Mesangial cell (primary cell): Measurements from ENCODE around the gene INAFM1. TPM values are rescaled to one million over a fixed set of nuclear protein-coding genes. Genes with fewer than 3 reads are reported as not detected.

Experiments
- total RNA-seq: library from RNA; depleted of rRNA; stranded (reverse); fragments of >200 nt; gene quantifications from 2 replicates; pipeline ENCODE4 v1.2.3, GENCODE V29; 2015

The INAFM1 gene
- 5.2 and 12.4 TPM in 2 replicates for total RNA-seq

DNA sequence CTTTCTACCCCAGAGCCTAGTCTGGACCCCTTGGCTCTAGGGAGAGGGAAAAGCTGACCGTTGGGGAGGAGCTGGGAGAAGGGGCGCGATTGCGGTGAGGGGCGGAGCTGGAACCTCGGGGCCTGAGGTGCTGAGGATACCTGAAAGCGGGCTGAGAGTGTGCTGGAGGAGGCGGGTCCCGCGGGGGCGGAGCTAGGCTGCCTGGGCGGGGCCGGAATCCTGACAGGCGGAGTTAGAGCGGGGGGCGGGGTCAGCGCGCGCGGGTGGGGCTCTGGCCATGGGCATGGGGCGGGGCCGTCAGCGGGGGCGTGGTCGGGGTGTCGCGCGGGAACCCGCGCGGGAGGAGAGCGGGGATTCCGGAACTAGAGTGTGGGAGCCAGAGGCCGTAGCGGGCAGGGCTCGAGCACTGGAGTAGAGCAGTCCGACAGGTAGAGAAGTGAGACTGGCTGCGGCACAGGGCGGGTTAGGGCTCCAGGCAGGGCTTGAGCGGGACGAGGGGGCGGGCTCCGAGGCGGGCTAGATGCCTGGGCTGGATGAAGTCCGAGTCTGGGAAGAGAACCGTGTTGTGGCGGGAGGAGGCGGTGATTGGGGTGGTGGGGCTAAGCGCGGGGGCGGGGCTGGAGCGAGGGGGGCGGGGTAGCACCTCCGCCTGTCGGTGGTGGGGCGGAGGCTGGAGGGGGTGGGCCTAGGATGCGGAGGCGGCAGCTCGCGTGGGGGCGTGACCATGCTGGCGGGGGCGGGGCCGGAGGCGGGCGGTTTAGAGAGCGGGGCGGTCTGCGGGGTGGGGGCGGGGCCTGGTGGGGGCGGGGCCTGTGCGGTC is at the start of gene INAFM1:
TSS of gene INAFM1 (plus strand) at position 815 of the 820 bp plus-strand sequence. CDS start 35 bp downstream, outside the sequence.

DNA sequence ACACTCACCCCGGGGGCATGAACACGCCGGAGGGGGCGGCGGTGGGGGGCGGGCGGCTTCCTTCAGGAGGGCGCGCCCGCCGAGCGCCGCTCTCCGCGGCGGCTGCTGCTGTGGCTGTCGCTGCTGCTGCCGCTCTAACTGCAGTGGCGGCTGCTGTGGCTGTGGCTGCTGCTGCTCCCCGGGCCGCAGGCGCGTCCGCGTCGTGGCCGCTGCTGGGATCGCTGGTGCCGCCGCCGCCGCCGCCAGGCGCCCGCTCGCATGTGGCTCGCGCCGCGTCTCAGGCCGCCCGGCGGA is 43.8 kb upstream of the INAFM1 start, which contains the start of gene BBC3:
TSS of gene BBC3 (minus strand) at position 279 of the 294 bp plus-strand sequence. CDS start 2,768 bp downstream, outside the sequence.

DNA sequence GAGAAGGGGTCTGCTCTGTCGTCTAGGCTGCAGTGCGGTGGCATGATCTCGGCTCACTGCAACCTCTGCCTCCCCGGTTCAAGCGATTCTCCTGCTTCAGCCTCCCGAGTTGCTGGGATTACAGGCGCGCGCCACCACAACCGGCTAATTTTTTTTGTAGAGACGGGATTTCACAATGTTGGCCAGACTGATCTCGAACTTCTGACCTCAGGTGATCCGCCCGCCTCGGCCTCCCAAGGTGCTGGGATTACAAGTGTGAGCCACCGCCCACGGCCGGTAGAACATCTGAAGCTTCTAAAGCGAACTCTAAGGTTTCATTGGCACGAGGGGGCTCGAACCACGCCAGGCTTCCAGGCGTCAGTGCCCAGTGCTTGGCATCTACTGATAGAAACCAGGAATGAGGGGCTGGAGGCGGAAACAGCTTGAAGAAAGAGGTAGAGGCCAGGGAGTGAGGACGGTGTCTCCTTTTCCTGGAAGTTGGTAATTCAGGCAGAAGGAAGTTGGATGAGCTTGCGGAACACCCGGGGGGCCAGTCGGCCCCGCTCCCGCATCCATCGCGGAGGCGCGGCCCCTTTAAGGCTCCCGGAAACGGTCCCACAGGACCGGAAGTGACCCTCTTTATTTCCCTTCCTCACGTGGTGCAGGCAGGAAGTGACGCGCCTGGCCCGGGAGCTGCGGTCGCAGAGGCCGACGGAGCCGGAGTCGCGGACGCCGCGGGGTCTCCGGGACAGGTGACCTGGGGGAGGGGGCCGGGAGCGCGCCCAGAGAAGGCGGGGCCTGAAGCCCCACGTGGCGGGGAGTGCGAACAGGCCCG is 18.6 kb upstream of the INAFM1 start, which contains the start of gene CCDC9:
TSS of gene CCDC9 (plus strand) at position 647 of the 814 bp plus-strand sequence. CDS start 1,876 bp downstream, outside the sequence.

DNA sequence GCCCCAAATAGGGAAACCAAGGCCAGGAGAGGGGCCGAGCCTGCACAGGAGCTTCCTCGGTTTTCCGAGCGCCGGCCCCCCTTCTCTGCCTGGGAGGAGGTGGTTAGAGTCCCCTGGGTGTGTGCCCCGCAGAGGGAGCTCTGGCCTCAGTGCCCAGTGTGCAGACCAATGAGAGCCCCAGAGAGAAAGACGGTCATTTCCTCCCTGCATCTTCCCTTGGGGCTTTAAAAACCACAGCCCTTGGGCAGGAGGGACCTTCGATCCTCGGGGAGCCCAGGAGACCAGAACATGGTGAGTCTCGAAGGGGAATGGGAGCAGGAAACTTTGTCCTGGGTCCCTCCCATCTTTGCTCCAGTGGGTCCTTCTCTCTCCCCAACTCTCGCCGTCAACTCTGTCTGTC is 34.9 kb downstream of the INAFM1 start, which contains the start of gene C5AR1:
TSS of gene C5AR1 (plus strand) at position 254 of the 400 bp plus-strand sequence. CDS start at position 289, 35 bp downstream.

Other genes with a start within 250 kb of the INAFM1 start
- gene TMEM160, start 226.3 kb upstream of the INAFM1 start, total RNA-seq = 64.3 and 83.3 TPM in 2 replicates
- 24.0 and 25.1 TPM in 2 replicates for gene ZC3H4, start 161.1 kb upstream of the INAFM1 start, total RNA-seq
- 93.0 and 187 TPM in 2 replicates for gene SAE1, start 144.1 kb upstream of the INAFM1 start, total RNA-seq
- 14.0 and 26.6 TPM in 2 replicates for gene BBC3, start 43.7 kb upstream of the INAFM1 start, total RNA-seq
- gene CCDC9, start 18.4 kb upstream of the INAFM1 start, total RNA-seq = 9.0 and 10.9 TPM in 2 replicates
- not detected in 2 replicates for gene C5AR1, start 35.0 kb downstream of the INAFM1 start, total RNA-seq
- gene C5AR2, start 57.3 kb downstream of the INAFM1 start, total RNA-seq = not detected in 2 replicates
- gene DHX34, start 74.4 kb downstream of the INAFM1 start, total RNA-seq = 16.8 and 18.9 TPM in 2 replicates
- 6.0 and 12.4 TPM in 2 replicates for gene MEIS3, start 144.6 kb downstream of the INAFM1 start, total RNA-seq
- gene SLC8A2, start 197.0 kb downstream of the INAFM1 start, total RNA-seq = not detected in 2 replicates
- gene KPTN, start 209.3 kb downstream of the INAFM1 start, total RNA-seq = 6.6 and 7.7 TPM in 2 replicates
- 94.7 and 108 TPM in 2 replicates for gene NAPA, start 240.2 kb downstream of the INAFM1 start, total RNA-seq